Adrenal gland (tissue), 5 donors: ENCODE data around the gene ARTN.

Experiments used
- POLR2A ChIP-seq, 2 donors: fragments of 450-650 bp; IDR thresholded peaks; one replicate each; pipeline ENCODE4 v1.6.1; 2017; ENCODE audit warnings: antibody characterized with exemption in 2 of 2, mild to moderate bottlenecking in 2 of 2, moderate library complexity in 1 of 2
- TF ChIP-seq, protein P1 (sequence below), 6 experiments: fragments of 450-650 bp in 4 of 6; fragments of 200-600 bp in 2 of 6; sonication (generic) in 1 of 6; IDR thresholded peaks; 1 replicate in 5 of 6; 2 replicates in 1 of 6; pipeline versions ENCODE4 v1.5.1 to v1.8.0; 2016 to 2021; ENCODE audit warnings: antibody characterized with exemption in 6 of 6, mild to moderate bottlenecking in 2 of 6, moderate library complexity in 1 of 6
- donor health status: DM: no; HTN: no; CAD: no.

DNA sequence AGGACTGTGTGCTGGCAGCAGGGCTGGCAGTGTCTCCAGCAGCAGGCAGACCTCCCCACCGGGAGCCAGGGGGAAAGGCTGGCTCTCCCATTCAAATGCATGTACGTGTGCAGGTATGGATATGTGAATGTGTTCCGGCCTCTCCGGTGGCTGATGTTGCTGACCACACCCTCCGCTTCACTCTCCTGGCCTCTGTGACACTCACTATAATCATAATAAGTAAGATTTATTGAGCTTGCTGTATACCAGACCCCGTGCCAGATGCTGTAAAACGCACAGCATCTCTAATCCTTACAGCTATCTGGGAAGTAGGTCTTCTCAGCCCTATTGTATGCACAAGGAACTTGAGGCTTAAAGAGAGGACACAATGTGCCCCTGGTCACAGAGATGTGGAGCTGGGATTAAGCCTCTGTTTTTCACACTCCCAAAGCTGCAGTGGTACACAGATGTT is 20.5 kb upstream of the ARTN start:
- TF ChIP-seq POLR2A (IDR thresholded peaks at IDR 0.05): no peak
- TF ChIP-seq, protein P1, sequence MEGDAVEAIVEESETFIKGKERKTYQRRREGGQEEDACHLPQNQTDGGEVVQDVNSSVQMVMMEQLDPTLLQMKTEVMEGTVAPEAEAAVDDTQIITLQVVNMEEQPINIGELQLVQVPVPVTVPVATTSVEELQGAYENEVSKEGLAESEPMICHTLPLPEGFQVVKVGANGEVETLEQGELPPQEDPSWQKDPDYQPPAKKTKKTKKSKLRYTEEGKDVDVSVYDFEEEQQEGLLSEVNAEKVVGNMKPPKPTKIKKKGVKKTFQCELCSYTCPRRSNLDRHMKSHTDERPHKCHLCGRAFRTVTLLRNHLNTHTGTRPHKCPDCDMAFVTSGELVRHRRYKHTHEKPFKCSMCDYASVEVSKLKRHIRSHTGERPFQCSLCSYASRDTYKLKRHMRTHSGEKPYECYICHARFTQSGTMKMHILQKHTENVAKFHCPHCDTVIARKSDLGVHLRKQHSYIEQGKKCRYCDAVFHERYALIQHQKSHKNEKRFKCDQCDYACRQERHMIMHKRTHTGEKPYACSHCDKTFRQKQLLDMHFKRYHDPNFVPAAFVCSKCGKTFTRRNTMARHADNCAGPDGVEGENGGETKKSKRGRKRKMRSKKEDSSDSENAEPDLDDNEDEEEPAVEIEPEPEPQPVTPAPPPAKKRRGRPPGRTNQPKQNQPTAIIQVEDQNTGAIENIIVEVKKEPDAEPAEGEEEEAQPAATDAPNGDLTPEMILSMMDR (IDR thresholded peaks at IDR 0.05): no peak
